GM19043 (cell line): ENCODE data around the gene SNX20.

ENCODE experiments used
- ATAC-seq: cut with Tn5 transposase; IDR thresholded peaks from one replicate; pipeline ENCODE4 v1.9.1; 2021; ENCODE audit warnings: low read depth; ENCODE audit not compliant: unreplicated experiment

The SNX20 gene

GRCh38 chr16:50706250-50706649 is 25.1 kb upstream of the SNX20 start:
- no peak for ATAC-seq

- no peak for ATAC-seq
Observed at GRCh38 chr16:50705436-50706110, 24.5 kb upstream of the SNX20 start.

GRCh38 chr16:50704245-50704644 is 23.1 kb upstream of the SNX20 start:
- ATAC-seq, result no peak

GRCh38 chr16:50702725-50703124 is 21.6 kb upstream of the SNX20 start:
- ATAC-seq, result no peak

- ATAC-seq, result no peak
Observed at GRCh38 chr16:50699326-50700159, 18.4 kb upstream of the SNX20 start.

- no peak for ATAC-seq
Observed at GRCh38 chr16:50697881-50698767, 17.0 kb upstream of the SNX20 start.

GRCh38 chr16:50697421-50697715 is 16.3 kb upstream of the SNX20 start:
- ATAC-seq, result no peak

- ATAC-seq, result peak; percentile 59
Observed at GRCh38 chr16:50696575-50697420, 15.7 kb upstream of the SNX20 start.

- peak; percentile 36 for ATAC-seq
Observed at GRCh38 chr16:50696126-50696525, 15.0 kb upstream of the SNX20 start.

- no peak for ATAC-seq
Observed at GRCh38 chr16:50695017-50696000, 14.2 kb upstream of the SNX20 start.

- no peak for ATAC-seq
Observed at GRCh38 chr16:50694206-50694605, 13.1 kb upstream of the SNX20 start.

- ATAC-seq, result no peak
Observed at GRCh38 chr16:50692999-50693781, 12.1 kb upstream of the SNX20 start, which contains the start of gene NOD2. Gene NOD2, plus strand, starts transcription at chr16:50693606. Its CDS starts 5,890 bp downstream, at chr16:50699496.

GRCh38 chr16:50692644-50692998 is 11.5 kb upstream of the SNX20 start:
- no peak for ATAC-seq

GRCh38 chr16:50690177-50690576 is 9.1 kb upstream of the SNX20 start:
- ATAC-seq, result no peak

- no peak for ATAC-seq
Observed at GRCh38 chr16:50688867-50689266, 7.8 kb upstream of the SNX20 start.

GRCh38 chr16:50688083-50688482 is 7.0 kb upstream of the SNX20 start:
- ATAC-seq, result no peak

GRCh38 chr16:50685462-50686063 is 4.5 kb upstream of the SNX20 start:
- ATAC-seq, result no peak
